GM12872 (cell line): Measurements from ENCODE around the gene SEMA5A.

Experiments
- CTCF ChIP-seq: IDR thresholded peaks from 3 replicates; pipeline ENCODE4 v1.5.1; 2011; ENCODE audit warnings: low read depth, mild to moderate bottlenecking, low read length, moderate library complexity; ENCODE audit not compliant: insufficient read depth

SEMA5A gene

GRCh38 chr5:9115093-9115492 lies 430.8 kb downstream of the SEMA5A start:
- TF ChIP-seq CTCF = no peak

DNA sequence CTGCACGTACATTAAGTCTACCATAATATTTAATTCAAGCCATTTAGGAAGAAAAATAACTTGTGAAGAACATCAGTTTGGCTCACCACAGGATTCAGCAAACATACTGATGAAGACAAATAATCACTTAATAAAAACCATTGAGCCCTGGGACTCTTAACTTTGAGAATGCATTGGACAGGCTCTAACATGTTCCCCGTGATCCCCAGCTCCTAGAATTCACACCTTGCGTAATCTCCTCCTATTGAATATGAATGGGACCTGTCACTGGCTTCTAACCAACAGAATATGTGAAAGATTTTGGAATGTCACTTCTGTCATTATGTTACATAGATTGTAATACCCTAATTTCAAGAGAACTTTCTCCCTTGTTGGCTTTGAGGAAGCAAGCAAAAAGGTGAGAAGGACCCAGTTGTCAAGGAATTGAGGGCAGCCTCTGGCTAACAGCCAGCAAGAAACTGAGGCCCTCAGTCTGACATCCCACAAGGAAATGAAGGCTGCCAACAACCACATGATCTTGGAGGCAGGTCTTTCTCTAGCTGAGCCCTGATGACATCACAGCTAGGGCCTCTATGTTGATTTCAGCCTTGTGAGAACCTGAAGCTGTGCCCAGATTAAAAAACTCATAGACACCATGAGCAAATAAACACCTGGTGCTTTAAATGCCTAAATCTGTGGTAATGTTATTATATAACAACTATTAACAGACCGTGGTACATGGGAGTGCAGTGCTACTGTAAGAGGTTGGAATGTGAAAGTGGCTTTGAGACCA lies 433.2 kb downstream of the SEMA5A start:
- TF ChIP-seq CTCF = no peak

DNA sequence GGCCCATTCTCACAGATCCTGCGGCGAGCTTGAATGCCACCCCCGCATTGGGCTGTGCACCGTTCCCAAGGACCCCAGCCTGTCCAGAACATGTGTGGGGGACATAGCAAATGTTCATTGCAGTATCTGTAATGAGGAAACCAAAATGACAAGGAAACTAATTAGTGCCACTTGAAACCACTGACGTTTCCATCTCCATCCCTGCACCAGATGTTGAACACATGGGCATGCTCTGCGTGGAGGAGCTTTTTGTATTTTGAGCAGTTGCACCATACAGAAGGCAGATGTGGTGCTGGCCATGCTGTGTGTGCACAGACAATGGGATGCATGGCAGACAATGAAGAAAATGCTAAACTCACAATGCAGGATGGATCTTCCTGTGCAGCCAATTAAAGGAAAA lies 437.7 kb downstream of the SEMA5A start:
- no peak for TF ChIP-seq CTCF

DNA sequence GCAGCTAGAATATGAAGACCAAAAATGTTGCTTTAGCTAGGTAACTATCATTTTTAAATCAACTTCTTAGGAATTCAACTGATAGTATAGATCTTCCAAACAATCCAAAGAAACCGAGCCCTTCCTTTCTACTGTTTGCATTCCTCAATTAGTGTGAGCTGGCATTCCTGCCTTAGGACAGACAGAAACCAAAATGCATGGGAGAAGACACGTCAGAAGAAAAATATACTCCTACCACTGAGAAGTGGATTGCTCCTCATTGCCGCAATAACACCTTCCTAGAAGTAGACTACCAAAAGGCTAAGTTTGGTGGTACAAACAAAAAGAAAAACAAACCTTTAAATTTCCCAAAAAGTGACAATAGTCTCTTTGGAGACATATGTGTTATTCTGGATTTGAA lies 440.0 kb downstream of the SEMA5A start:
- no peak for TF ChIP-seq CTCF

DNA sequence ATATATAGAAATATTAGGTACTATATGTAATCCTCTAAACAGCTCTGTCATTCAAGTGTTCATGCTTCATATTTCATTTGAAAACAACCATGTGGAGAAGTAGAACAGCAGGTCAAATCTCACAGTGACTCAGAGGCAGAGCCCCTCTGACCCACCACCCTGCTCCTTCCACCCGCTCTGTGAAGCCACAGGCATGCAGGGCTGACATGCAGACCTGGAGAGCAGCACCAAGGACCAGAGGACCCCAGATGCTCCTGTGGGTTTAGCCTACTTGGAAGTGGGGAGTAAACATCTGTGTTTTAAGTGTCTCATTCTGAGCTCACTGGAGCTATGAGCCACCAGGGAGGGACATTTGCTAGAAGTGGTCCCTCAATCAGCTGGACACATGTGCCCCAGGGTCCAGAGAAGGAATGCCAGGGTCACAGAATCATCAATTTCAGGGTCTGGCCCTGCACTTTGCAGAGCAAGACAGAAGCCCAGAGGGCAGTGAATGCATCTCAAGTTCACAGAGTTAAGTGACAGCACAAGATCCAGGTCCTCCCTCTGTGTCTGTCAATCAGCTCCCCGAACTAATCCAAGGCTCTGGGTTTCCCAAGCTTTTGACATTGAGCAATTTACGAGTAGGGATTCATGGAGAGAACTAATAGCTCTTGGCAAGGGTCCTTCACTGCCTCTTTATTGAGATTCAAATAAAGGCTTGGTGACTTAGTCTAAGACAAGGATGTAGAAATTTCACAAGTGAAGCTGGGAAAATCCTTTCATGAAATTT lies 441.1 kb downstream of the SEMA5A start:
- no peak for TF ChIP-seq CTCF

DNA sequence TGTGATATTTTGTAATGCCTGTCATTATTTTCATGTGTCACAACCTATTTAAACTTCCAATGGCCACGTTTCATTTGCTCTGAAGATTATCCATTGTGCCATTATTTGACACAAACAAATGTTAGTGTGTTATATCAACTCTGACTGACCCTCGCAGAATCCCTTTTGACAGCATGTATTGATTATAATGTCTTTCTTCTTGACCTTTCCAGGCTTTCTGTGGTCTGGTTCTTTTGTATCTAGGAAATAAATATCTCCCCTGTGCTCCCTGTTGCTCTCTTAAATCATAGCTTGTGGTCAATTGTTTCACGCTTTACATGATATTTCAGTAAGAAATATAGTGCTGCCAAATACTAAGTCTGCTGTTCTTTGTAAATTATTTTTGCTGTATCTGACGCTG lies 442.6 kb downstream of the SEMA5A start:
- no peak for TF ChIP-seq CTCF

- TF ChIP-seq CTCF = no peak
Measured at GRCh38 chr5:9099689-9100088, 446.2 kb downstream of the SEMA5A start.
